Sigmoid colon (tissue), 7 donors: ENCODE data around the gene FAM111A. TPM values are rescaled to one million over a fixed set of nuclear protein-coding genes. Genes with fewer than 3 reads are reported as not detected.

ENCODE experiments used
- DNase-seq: peaks from one replicate; pipeline ENCODE4 v3.0.0-alpha.2; 2019
- H3K27ac ChIP-seq, 4 donors: fragments of 200-600 bp; sonication (generic); one replicate each; pipeline ENCODE4 v1.5.1; 2016 to 2019; ENCODE audit warnings: mild to moderate bottlenecking in 1 of 4
- H3K27me3 ChIP-seq, 3 donors: fragments of 200-600 bp; sonication (generic); one replicate each; pipeline ENCODE4 v1.5.1; 2019; ENCODE audit warnings: mild to moderate bottlenecking in 1 of 3
- H3K36me3 ChIP-seq, 4 donors: fragments of 200-600 bp; sonication (generic); one replicate each; pipeline ENCODE4 v1.5.1; 2016 to 2019
- H3K4me1 ChIP-seq, 4 donors: fragments of 200-600 bp; sonication (generic); one replicate each; pipeline ENCODE4 v1.5.1; 2017 to 2019
- H3K4me3 ChIP-seq, 4 donors: fragments of 200-600 bp; sonication (generic); one replicate each; pipeline ENCODE4 v1.5.1; 2017 to 2019; ENCODE audit warnings: mild to moderate bottlenecking in 2 of 4, moderate library complexity in 1 of 4
- H3K9me3 ChIP-seq, 4 donors: fragments of 200-600 bp in 3 of 4; sonication (generic) in 3 of 4; one replicate each; pipeline versions ENCODE4 v1.5.1 to v1.6.1; 2013 to 2019
- CTCF ChIP-seq, 4 experiments: fragments of 450-650 bp in 3 of 4; fragments of 200-600 bp in 1 of 4; IDR thresholded peaks; one replicate each; pipeline ENCODE4 v1.5.1; 2016 to 2019; ENCODE audit warnings: antibody characterized with exemption in 4 of 4, mild to moderate bottlenecking in 3 of 4, moderate library complexity in 2 of 4
- EP300 ChIP-seq, 4 donors: sonication (generic); formaldehyde crosslinking; IDR thresholded peaks; one replicate each; pipeline ENCODE4 v1.6.1; 2017; ENCODE audit warnings: antibody characterized with exemption in 4 of 4
- POLR2A ChIP-seq, 2 donors: fragments of 450-650 bp; IDR thresholded peaks; one replicate each; pipeline ENCODE4 v1.6.1; 2016; ENCODE audit warnings: antibody characterized with exemption in 2 of 2, mild to moderate bottlenecking in 2 of 2, moderate library complexity in 2 of 2
- POLR2AphosphoS5 ChIP-seq, 4 donors: sonication (generic); formaldehyde crosslinking; IDR thresholded peaks; one replicate each; pipeline ENCODE4 v1.6.1; 2017; ENCODE audit warnings: antibody characterized with exemption in 4 of 4
- WGBS, 2 donors: extraction: QIAGEN DNeasy Blood & Tissue Kit; methylation state at CpG; one replicate each; pipeline ENCODE4 v1.1.7; 2013; 5-methylcytosine and 5-hydroxymethylcytosine counted together
- intact Hi-C: fragments of 100-400 bp; cut with DNase I; formaldehyde crosslinking; loops from one replicate; pipeline ENCODE4 v1.15.1; 2023
- polyA plus RNA-seq, 3 donors: library from polyadenylated mRNA; stranded (reverse); fragments of 200-250 nt; gene quantifications; one replicate each; pipeline ENCODE4 v1.2.3, GENCODE V29; 2013
- total RNA-seq, 4 donors: library from RNA; depleted of rRNA; stranded (reverse); fragments of >200 nt; gene quantifications; one replicate each; pipeline ENCODE4 v1.1.0, GENCODE V29; 2016
- donor health status: healthy with polysubstance abuse.
- donor health status: Bipolar disorder and iron deficiency.
- donor health status: healthy.

The FAM111A gene
- total and polyA plus RNA-seq, 7 donors = 6.6 to 33.4 (median 26.0) TPM

- H3K36me3 ChIP-seq = no peaks in the 10 kb centered on the region
- no peak for DNase-seq
- H3K27me3 ChIP-seq = no peaks in the 10 kb centered on the region
- H3K9me3 ChIP-seq = no peaks in the 10 kb centered on the region
- TF ChIP-seq POLR2A (IDR thresholded peaks at IDR 0.05) (no peak), POLR2AphosphoS5 (IDR thresholded peaks at IDR 0.05) (no peak), CTCF (IDR thresholded peaks at IDR 0.05) (no peak), EP300 (IDR thresholded peaks at IDR 0.05) (no peak)
- H3K4me1 ChIP-seq = peaks cover 0 to 20% (median 16%) of the 10 kb centered on the region in 4 donors
- WGBS, 2 donors = 16 to 50% methylated on average over 4 of the region's 4 CpGs
- H3K27ac ChIP-seq = peak overlapping the region in 3 of 4 donors; percentile 36 to 71 (median 62)
- H3K4me3 ChIP-seq = no peak overlapping the region
- intact Hi-C loops = loop anchor here (10.0 kb wide), 1 partner anchor 510 kb away; no protein-coding TSS in a partner anchor
Observed at GRCh38 chr11:59175091-59175501, 32.4 kb downstream of the FAM111A start.

- Histone ChIP-seq H3K27ac (no peak overlapping the region), H3K27me3 (no peaks in the 10 kb centered on the region), H3K4me3 (no peak overlapping the region), H3K4me1 (peaks cover 0 to 18% (median 16%) of the 10 kb centered on the region in 4 donors), H3K9me3 (no peaks in the 10 kb centered on the region), H3K36me3 (no peaks in the 10 kb centered on the region)
- no peak for TF ChIP-seq POLR2A (IDR thresholded peaks at IDR 0.05)
- no peak for TF ChIP-seq EP300 (IDR thresholded peaks at IDR 0.05)
- TF ChIP-seq POLR2AphosphoS5 (IDR thresholded peaks at IDR 0.05) = no peak
- no peak for TF ChIP-seq CTCF (IDR thresholded peaks at IDR 0.05)
- WGBS, 2 donors = 79 to 83% methylated on average over 7 of the region's 7 CpGs
- no peak for DNase-seq
- intact Hi-C loops = loop anchor here (10.0 kb wide), 1 partner anchor 508 kb away; no protein-coding TSS in a partner anchor
Observed at GRCh38 chr11:59176330-59176729, 33.7 kb downstream of the FAM111A start.

DNA sequence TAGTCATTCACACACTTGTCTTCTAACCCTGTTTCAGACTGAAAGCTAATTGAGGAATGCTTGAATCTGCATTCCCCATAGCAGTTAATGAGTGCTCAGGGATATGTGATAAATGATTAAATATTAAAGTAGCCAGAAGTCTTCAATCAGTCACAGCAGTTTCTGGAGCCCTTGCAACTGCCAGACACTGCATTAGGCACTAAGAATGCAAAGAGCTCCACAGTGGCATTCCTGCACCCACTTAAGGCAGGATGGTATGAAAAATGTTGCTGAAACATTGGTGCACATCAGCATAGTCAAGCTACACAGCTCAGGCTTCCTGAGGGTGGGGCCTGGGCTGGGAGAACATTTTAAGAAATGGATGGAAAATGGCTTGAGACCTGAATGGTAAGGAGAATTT is 35.7 kb downstream of the FAM111A start:
- TF ChIP-seq CTCF (IDR thresholded peaks at IDR 0.05) (no peak), POLR2AphosphoS5 (IDR thresholded peaks at IDR 0.05) (no peak), POLR2A (IDR thresholded peaks at IDR 0.05) (no peak), EP300 (IDR thresholded peaks at IDR 0.05) (no peak)
- H3K27me3 ChIP-seq = no peaks in the 10 kb centered on the region
- intact Hi-C loops = loop anchor here (10.0 kb wide), 1 partner anchor 506 kb away; no protein-coding TSS in a partner anchor
- H3K4me3 ChIP-seq = no peak overlapping the region
- no peaks in the 10 kb centered on the region for H3K36me3 ChIP-seq
- DNase-seq = no peak
- peaks cover 0 to 6% (median 2%) of the 10 kb centered on the region in 4 donors for H3K4me1 ChIP-seq
- no peak overlapping the region for H3K27ac ChIP-seq
- no peaks in the 10 kb centered on the region for H3K9me3 ChIP-seq

GRCh38 chr11:59179121-59179520 is 36.5 kb downstream of the FAM111A start:
- Histone ChIP-seq H3K4me3 (no peak overlapping the region), H3K27ac (no peak overlapping the region), H3K36me3 (no peaks in the 10 kb centered on the region), H3K4me1 (no peaks in the 10 kb centered on the region), H3K9me3 (no peaks in the 10 kb centered on the region), H3K27me3 (no peaks in the 10 kb centered on the region)
- TF ChIP-seq EP300 (IDR thresholded peaks at IDR 0.05) (no peak), POLR2AphosphoS5 (IDR thresholded peaks at IDR 0.05) (no peak), POLR2A (IDR thresholded peaks at IDR 0.05) (no peak), CTCF (IDR thresholded peaks at IDR 0.05) (no peak)
- intact Hi-C loops = loop anchor here (10.0 kb wide), 1 partner anchor 506 kb away; no protein-coding TSS in a partner anchor
- WGBS, 2 donors = 58 to 82% methylated on average over 2 of the region's 2 CpGs
- DNase-seq = no peak
